DMS114 treated with DMSO at 0.1 percent for 48 hours (cell line): ENCODE data around the gene ZNFX1.
"Not testable (repeated sequence)": the region's sequence is repeated elsewhere in the genome, so short reads cannot be mapped to it uniquely, and the experiment has no call there.

ENCODE experiments used
- DNase-seq: peaks from one replicate; lab custom pipeline; 2025; ENCODE audit not compliant: unreplicated experiment; lab: John Stamatoyannopoulos, UW

Gene ZNFX1

DNA sequence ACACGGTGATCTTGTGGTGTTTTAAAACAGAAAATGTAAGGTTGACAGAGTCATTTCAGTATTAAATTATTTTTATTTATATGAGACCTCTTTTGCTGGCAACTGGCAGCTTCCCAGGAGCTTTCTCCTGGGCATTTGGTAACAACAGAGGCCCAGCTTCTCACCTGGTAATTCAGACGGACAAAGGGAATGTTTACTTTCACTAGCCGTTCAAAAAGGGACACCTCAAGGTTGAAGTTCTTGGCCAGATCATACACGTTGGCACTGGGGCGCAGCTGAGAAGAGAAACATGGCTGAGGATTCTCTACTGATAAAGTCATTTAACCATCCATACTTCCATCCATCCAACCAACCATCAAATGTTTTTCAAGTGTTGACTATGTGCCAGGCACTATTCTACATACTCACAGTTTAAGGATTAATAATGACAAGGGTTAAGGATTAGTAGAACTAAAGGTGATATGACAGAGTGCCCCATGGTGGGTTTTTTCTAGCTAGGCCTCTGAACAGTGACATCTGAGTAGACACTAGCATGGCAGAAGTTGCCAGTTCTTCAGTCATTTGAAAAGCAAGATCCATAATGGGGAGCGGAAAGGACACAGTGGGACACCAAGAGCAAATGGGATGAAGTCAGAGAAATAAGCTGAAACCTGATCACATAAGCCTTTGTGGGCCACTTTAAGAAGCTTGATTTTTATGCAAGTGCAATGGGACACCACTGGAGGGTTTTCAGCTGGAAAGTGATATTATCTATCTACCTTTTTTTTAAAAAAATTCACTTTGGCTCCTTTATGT lies 25.1 kb downstream of the ZNFX1 start:
- DNase-seq, result no peak

DNA sequence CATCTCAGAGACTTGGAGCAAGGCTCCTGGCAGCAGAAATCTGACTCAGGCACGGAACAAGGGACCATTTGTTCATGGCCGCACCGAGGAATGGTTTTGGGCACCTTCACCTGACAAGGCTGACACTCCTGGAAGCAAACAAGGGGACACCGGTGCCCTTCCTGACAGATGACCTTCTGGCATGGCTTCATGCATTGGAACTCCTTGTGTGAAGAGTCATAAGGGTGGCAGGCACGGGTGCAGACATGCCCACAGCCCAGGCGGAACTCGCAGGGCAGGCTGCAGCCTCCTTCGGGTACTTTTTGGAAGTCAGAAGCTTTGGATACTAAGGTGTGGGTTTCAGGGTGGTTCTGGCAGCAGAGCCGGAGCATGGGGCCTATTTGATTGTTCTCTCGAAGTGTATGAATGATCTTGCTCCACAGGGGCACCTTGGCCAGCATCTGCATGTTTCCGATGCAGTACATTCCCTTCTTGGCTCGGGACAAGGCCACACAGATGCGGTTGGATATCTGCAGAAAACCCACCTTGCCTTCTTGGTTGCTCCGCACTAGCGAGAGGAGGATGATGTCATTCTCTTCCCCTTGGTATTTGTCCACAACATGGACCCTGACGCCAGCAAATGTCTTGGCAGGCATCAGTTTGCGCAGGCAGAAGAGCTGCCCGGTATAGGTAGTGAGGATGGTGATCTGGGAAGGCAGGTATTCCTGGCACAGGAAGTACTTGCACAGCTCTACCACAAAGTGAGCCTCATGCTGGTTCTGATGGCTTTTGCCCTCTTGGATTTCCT lies 28.8 kb downstream of the ZNFX1 start:
- DNase-seq, result no peak

DNA sequence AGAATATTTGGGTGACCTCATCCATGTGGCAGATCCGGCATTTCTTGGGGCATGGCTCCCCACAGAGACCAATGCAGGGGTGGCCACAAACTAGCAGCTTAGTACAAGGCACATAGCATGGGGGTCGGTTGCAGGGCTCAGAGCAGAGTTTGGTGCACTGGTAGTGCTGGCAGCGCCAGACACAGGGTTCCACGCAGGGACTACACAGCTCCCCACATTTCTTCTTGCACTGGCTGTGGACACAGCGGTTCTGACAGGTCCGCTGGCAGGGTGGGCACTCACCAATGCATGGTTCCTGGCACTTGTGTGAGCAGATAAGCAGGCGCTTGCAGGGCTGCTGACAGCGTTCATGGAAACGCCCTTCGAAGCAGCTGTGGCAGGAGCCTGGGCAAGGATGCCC lies 29.6 kb downstream of the ZNFX1 start:
- DNase-seq, result no peak

DNA sequence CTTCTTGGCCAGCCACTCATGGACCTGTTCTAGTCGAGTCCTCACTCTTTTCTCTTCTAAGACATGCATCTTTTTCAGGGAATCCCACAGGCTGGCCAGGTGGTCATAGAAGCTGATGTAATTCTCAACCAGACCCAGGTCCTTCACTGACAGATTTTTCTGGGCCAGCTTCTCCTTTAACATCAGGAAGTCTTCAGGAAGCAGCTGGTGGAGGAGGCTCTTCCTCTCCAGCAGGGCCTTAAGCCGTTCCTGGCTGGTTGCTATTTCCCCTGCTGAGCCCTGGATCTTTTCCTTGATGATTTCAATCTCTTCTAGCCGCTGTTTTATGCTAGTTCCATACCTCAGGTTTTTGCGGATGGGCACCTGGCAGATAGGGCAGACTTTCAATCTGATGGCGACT lies 30.1 kb downstream of the ZNFX1 start:
- no peak for DNase-seq

DNA sequence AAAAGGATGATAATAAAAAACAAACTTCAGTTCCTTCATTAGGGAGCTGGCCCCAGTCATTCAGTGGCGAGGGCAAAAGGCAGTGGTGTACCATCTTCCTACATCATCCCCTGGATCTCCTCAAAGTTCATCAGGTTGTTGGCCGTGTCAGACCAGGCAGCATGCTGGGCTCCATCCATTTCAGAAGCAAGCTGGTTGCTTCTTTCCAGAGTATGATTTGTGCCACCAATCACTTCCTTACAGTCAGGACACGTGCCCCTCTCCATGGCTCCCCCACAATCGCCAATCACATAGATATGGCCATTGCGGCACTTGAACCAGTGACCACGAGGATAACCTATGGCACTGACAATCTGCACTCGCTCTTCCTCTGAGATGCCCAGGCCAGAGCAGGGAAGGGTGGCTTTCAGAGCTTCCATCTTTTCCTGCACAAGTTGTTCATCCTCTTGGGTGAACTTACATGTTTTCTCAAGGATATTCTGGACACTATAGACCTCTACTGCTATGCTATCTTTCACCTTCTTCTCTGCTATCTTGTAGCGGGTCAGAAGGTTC lies 30.6 kb downstream of the ZNFX1 start:
- no peak for DNase-seq

DNA sequence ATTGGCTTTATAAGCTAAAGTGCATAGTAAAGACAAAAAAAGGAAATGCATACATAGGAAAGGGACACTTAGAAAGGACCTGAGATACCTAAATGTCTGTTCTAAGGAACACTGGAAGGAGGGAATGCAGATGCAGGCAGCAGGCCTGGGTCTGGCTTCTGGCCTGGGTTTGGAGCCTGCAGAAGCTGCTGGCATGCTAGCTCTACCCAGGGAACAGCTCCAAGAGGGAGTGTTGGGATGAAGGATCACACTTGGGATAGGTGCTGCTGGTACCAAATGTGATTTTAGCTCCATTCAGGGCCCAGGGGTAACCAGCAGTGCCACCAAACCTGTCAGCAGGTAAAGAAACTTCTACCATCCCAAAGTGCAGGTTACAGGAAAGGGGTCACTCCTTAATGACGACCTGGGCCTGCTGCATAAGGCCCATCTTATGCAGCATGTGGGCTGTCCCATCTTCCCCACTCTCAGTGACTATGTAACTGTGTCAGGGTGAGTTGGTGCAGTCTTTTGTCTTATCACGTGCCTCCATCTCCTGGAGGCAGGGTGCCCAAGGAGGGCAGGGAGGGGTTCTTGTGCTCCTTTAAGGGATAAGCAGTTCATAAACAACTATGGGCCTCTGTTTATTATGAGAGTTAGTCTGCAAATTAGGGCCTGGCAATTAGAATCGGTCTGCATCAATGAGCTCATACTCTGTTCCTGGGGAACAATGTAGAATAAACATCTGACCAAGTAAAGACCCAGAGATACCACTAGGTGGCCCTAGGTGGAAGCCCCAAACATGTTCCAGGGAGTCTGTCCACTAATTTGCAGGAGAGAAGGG lies 31.7 kb downstream of the ZNFX1 start:
- DNase-seq, result peak; percentile 74

DNA sequence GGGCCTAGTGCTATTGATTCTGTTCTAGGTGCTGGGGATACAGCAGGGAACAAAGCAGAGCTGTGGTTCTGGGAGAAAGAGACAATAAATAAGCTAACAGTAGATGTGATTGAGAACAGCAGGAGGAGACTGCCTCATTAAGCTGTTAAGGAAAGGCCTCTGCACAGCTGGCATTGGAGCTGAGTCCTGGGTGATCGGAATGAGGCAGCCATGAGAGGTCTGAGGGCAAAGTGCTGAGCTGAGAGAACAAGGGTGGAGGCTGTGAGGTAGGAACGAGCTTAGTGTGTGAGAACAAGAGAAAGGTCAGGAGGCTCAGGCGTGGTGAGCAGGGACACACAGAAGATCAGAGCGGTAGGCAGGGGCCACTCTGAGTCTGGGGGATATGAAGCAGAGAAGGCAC lies 40.3 kb downstream of the ZNFX1 start:
- no peak for DNase-seq

DNA sequence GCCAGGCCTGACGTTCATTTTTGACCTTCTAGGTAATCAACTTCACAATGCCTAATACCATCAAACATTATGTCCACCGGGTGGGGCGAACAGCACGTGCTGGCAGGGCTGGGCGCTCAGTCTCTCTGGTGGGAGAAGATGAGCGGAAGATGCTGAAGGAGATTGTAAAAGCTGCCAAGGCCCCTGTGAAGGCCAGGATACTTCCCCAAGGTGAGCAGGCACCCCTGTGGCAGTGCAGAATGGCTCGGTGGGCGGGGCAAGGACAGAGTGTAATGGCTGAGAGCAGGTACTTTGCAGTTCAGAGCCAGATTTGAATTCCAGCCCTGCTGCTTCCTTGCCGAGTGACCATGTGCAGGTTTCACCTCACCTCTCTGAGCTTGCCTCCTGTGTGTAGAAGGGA lies 41.6 kb downstream of the ZNFX1 start:
- DNase-seq, result no peak

DNA sequence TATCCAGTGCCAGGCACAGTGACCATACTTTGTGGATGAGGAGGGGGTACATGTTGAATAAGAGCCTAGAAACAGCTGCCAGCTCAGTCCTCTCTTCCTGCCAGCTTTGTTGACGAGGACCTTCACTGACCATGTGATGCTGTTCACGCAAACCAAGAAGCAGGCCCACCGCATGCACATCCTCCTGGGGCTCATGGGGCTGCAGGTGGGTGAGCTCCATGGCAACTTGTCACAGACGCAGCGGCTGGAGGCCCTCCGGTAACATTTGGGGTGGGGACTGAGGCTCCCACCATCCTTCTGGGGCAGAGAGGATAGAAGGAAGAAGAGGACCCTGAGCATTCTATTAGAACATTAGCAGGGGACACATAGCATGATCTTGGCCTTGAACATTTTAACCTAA lies 43.0 kb downstream of the ZNFX1 start:
- DNase-seq, result no peak

DNA sequence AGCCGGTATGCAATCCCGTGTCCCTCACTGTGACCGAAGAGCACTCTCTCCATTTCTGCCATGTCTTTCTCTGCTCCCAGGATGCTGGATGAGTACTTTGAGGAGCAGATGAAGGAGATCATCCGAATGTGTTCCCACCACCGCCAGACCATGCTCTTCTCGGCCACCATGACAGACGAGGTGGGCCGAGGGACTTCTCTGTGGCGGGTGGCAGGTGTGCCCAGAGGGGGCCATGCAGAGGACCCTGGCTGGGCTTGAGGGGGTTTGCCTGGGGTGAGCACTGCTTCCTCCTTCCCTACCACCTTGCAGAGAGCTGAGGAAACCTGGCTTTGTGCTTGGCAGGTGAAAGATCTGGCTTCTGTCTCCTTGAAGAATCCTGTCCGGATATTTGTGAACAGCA lies 44.6 kb downstream of the ZNFX1 start:
- DNase-seq, result no peak

DNA sequence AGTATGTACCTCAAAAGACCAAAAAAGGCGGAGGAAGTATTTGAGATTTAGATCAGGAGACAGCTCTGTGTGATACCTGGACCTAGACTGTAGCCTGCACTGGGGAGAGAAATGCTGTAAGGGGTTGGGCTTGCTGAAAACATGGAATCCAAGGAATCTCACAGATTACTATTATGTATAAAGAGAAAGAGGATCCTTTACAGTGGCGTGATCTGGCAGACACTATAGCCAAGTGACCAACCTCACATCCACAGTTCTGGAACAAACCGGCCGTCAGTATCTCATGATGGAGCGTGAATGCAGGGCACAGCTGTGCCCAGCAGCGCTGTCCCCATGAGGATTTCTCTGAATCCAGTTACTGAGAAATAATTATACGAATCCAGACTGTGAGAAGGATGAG lies 46.4 kb downstream of the ZNFX1 start:
- no peak for DNase-seq

DNA sequence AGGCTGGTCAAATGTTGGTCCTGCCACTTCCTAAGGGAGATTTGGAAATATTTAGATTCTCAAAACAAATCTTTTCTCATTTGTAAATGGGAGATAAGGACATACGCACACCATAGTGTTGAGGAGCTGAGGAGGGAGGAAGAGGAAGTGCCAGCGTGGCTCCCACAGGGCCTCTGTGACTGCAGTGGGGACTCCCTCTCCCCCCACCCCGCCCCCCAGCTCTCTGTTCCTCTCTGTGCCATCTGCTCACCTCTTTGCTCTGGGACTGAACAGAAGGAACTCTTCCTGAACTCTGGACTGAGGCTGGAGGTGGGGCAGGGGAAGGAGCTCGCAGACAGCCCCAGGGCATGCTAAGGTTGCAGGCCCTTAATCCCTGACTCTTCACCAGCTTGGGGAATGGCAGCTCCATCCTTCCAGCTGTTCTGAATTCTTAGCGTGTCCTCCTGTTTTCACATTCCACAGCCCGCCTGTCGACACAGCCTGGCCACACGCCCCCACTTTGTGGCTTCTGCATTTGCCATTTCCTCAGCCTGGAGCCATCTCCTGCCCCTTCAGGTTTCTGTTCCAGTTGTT lies 47.2 kb downstream of the ZNFX1 start:
- DNase-seq, result no peak

DNA sequence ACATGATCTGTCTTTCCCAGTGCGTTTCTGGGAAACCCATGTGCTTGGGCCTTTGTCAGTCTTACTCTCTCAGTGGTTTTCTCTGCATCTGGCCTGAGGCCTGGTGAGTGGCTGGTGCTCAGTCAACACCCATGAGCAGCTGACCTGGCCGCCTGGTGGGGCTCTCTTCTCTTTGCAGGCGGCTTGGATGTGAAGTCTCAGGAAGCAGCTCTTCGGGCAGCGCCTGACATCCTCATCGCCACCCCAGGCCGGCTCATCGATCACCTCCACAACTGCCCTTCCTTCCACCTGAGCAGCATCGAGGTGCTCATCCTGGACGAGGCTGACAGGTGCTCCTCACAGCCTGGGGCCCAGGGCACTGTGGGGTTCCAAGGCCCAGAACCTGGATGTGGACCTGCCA lies 47.8 kb downstream of the ZNFX1 start:
- no peak for DNase-seq

DNA sequence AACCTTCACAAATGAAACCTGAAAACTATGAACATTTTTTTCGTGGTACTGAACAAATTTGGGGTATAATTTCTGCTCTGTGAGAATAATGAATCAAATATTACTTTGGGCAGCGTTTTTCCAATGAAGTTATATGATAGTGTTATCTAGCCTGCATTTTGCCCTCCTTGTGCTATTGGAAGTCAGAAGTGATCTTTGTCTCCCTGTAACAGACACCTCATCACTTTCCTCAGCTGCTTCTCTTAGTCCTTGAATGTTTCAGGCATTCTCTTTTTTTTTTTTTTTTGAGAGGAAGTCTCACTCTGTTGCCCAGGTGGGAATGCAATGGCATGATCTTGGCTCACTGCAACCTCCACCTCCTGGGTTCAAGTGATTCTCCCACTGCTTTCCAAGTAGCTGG lies 48.5 kb downstream of the ZNFX1 start:
- no peak for DNase-seq

DNA sequence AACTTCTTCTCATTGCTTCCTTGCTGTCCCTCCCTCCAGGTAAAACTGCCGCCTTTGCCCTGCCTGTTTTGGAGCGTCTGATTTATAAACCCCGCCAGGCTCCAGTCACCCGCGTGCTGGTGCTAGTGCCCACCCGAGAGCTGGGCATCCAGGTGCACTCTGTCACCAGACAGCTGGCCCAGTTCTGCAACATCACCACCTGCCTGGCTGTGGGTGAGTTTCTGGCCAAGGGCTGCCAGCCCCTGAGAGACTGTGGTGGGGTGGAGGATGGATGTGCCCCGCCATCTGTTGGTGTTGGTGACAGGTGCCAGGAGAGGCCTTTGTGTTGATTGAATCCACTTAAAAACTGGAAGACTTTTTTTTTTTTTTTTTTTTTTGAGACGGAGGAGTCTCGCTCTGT lies 49.2 kb downstream of the ZNFX1 start:
- no peak for DNase-seq

DNA sequence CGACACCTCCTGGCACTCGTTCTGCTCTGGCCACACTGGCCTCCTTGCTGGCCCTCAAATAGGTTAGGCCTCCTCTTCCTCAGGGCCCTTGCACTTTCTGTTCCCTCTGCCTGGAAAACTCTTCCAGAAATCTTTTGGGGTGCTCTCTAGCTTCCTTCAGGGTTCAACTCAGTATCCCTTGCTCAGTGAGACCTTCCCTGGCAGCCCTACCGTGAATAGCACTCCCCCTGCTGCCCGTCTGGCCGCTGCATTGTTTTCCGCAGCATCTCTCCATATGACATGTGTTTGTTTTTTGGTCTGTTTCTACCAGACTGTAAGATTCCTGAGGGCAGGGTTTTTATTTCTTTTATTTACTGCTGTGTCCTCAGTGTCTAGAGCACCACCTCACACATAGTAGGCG lies 52.0 kb downstream of the ZNFX1 start:
- DNase-seq, result no peak

DNA sequence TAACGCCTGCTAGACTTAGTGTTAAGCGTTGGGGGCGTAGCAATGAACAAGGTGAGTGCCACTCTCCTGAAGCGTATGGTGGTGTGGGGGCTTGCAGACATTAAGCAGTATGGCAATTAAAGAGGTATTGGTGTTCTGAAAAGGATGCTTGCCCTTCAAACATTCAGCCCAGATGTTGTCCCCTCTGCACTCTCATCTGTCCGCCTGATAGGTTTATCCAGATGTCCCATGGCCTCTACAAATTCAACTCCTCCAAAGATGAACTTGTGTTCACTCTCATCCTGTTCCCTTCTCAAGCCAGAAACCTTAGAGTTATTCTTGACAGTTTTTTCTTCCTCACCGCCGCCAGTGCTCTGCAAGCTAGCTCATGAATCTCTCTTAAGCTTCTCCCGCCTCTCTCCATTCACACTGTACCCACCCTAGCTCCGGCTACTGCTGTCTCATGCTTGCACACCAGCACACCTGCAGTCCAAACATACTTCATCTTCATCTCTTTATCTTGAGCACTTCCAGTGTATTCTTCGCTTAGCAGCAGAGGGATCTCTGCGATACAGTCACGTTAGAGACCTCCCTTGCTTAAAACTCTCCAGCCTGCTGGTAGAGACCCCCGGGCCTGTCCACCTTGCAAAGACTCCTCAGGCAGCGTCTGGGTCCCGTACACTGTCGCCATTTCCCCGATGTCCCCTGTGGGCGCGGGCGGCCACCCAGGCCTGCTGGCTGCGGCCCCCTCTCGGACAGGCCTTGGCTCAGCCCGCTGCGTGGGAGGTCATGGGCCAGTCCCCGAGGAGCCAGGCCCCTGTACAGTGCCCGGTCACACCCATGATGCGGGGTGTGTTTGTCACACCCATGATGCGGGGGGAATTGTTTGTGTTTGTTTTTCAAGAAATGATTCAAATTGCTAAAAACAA lies 57.7 kb downstream of the ZNFX1 start:
- DNase-seq, result no peak

DNA sequence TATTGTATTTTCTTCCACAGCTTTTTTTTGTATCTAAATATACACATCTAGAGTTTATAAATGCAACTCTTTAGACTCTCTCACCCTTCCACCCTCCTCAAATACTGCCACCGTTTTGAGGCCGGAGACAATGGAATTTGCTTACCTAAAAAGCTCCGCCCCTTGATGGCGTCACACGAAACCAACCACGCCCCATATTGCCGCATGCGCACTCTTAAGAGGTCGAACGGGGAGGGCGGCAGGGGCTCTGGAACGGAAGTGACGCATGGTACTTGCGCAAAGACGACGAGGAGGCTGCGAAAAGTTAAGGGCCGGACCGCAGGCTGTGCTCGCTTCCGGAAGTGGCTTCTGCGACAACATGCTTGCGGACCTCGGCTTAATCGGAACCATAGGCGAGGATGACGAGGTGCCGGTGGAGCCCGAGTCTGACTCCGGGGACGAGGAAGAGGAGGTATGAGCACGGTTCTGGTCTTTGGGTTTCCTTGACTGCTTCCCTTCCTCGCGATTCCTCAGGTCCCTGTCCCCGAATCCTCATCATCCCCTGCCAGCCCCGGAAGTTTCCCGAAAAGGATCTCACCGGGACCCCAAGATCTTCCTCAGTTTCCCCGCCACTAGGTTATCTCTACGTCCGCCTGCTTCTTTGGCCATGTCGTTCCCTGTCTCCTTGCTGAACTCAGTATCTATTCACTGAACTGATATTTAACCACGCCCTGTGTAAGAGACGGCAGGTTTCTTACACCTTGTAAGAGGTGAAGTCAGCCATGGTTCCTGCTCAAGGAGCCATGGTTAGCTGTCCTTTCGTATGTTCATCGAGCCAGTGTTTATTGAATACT lies 58.5 kb downstream of the ZNFX1 start, which contains the start of gene DDX27:
Gene DDX27, plus strand, starts transcription at position 326 of the 833 bp plus-strand sequence. Its CDS starts 33 bp downstream, at position 359.
- peak; percentile 100 for DNase-seq

DNA sequence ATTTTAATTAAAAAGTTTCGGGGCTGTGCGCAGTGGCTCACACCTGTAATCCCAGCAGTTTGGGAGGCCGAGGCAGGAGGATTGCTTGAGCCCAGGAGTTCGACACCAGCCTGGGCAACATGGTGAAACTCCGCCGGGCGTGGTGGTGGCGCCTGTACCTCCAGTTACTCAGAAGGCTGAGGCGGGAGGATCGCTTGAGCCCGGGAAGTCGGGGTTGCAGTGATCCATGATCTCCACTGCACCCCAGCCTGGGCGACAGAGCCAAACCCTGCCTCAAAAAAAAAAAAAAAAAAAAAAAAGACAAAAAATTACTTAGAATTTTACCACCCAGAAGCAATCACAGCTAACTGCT lies 59.1 kb downstream of the ZNFX1 start:
- DNase-seq, result not testable (repeated sequence)
